ENCODE data around the gene PALS2. TPM values are rescaled to one million over a fixed set of nuclear protein-coding genes. Genes with fewer than 3 reads are reported as not detected.

PALS2 gene
- polyA plus RNA-seq, 1 donor from 2014 or later, result 3.8 TPM

GRCh38 chr7:24617957-24618616 lies 44.8 kb downstream of the PALS2 start:
- Histone ChIP-seq H3K9me2 (ENCODE audit: insufficient read depth, low read length) (no peaks in the 10 kb centered on the region), H3K79me2 (replicated peaks; ENCODE audit: insufficient read depth, low read length) (no peaks in the 10 kb centered on the region), H3K27me3 (ENCODE audit: insufficient read depth, low read depth, low read length) (no peaks in the 10 kb centered on the region), H4K20me1 (ENCODE audit: insufficient read depth) (no peaks in the 10 kb centered on the region), H3K4me2 (ENCODE audit: low read length) (no peak overlapping the region), H2AFZ (ENCODE audit: low read depth, low read length) (no peak overlapping the region), H3K9ac (ENCODE audit: low read length) (no peak overlapping the region), H3K4me3 (ENCODE audit: low read length) (no peak overlapping the region), H3K9me3 (ENCODE audit: low read length) (no peaks in the 10 kb centered on the region), H3K27ac (ENCODE audit: low read length) (no peak overlapping the region), H3F3A (ENCODE audit: insufficient read depth, low read length, poor library complexity, severe bottlenecking) (no peaks in the 10 kb centered on the region), H3K36me3 (ENCODE audit: insufficient read depth, low read length) (no peaks in the 10 kb centered on the region)
- TF ChIP-seq TAF1 (IDR thresholded peaks at IDR 0.05; ENCODE audit: low read depth) (no peak), SMC3 (conservative IDR thresholded peaks at IDR 0.05; ENCODE audit: poor library complexity) (no peak), EZH2 (IDR thresholded peaks at IDR 0.05; ENCODE audit: borderline replicate concordance, insufficient read depth, low read length, poor library complexity, severe bottlenecking) (no peak), CTCF (IDR thresholded peaks at IDR 0.05; ENCODE audit: poor library complexity, severe bottlenecking) (no peak), POLR2AphosphoS5 (IDR thresholded peaks at IDR 0.05) (no peak), EP300 (conservative IDR thresholded peaks at IDR 0.05; ENCODE audit: poor library complexity, severe bottlenecking) (no peak)
- TF ChIP-seq, protein P1, sequence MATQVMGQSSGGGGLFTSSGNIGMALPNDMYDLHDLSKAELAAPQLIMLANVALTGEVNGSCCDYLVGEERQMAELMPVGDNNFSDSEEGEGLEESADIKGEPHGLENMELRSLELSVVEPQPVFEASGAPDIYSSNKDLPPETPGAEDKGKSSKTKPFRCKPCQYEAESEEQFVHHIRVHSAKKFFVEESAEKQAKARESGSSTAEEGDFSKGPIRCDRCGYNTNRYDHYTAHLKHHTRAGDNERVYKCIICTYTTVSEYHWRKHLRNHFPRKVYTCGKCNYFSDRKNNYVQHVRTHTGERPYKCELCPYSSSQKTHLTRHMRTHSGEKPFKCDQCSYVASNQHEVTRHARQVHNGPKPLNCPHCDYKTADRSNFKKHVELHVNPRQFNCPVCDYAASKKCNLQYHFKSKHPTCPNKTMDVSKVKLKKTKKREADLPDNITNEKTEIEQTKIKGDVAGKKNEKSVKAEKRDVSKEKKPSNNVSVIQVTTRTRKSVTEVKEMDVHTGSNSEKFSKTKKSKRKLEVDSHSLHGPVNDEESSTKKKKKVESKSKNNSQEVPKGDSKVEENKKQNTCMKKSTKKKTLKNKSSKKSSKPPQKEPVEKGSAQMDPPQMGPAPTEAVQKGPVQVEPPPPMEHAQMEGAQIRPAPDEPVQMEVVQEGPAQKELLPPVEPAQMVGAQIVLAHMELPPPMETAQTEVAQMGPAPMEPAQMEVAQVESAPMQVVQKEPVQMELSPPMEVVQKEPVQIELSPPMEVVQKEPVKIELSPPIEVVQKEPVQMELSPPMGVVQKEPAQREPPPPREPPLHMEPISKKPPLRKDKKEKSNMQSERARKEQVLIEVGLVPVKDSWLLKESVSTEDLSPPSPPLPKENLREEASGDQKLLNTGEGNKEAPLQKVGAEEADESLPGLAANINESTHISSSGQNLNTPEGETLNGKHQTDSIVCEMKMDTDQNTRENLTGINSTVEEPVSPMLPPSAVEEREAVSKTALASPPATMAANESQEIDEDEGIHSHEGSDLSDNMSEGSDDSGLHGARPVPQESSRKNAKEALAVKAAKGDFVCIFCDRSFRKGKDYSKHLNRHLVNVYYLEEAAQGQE (IDR thresholded peaks at IDR 0.05; ENCODE audit: borderline replicate concordance), result no peak

DNA sequence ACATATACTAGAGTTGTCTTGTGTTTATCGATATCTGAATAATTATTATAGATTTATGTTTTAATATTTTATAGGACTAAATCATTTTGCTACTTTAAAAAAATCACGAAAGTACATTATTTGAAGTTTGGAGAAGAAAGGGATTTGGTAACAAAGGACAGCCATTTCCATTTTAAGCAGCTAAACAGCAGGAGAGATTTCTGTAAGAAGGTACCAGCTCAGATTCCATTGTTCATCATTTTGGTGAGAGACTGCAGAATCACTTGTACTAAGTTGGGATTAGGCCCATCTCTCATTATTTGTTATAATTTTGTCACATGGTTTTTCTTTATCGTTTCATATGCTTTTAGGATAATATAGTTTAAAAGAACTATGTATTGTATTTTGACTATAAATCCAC lies 46.7 kb downstream of the PALS2 start:
- TF ChIP-seq TAF1 (IDR thresholded peaks at IDR 0.05; ENCODE audit: low read depth), result no peak
- H3K9me2 ChIP-seq (ENCODE audit: insufficient read depth, low read length), result no peaks in the 10 kb centered on the region
- H3F3A ChIP-seq (ENCODE audit: insufficient read depth, low read length, poor library complexity, severe bottlenecking), result no peaks in the 10 kb centered on the region
- H3K27me3 ChIP-seq (ENCODE audit: insufficient read depth, low read depth, low read length), result no peaks in the 10 kb centered on the region
- H3K9ac ChIP-seq (ENCODE audit: low read length), result no peak overlapping the region
- H3K27ac ChIP-seq (ENCODE audit: low read length), result no peak overlapping the region
- no peak overlapping the region for H3K4me2 ChIP-seq (ENCODE audit: low read length)
- no peak overlapping the region for H2AFZ ChIP-seq (ENCODE audit: low read depth, low read length)
- H4K20me1 ChIP-seq (ENCODE audit: insufficient read depth), result no peaks in the 10 kb centered on the region
- H3K79me2 ChIP-seq (replicated peaks; ENCODE audit: insufficient read depth, low read length), result no peaks in the 10 kb centered on the region
- no peaks in the 10 kb centered on the region for H3K9me3 ChIP-seq (ENCODE audit: low read length)
- no peak overlapping the region for H3K4me3 ChIP-seq (ENCODE audit: low read length)
- H3K36me3 ChIP-seq (ENCODE audit: insufficient read depth, low read length), result no peaks in the 10 kb centered on the region

DNA sequence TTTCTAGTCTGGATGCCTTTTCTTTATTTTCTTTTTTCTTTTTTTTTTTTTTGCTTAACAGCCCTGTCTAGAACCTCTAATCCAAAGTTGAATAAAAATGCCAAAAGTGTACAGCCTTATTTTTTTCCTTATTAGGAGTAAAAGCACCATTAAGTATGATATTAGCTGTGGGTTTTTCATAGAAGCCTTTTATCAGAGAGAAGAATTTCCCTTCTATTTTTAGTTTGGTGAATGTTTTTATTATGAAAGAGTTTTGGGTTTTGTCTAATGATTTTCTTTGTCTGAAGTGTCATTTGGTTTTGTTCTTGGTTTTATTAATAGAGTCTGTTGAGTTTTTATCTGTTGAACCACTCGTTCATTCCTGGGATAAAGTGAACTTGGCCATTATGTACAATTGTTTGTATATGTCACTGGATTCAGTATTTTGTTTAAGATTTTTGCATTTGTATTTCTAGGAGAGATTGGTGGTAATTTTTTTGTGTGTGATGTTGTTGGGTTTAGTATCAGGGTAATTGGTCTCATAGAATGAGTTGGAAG lies 49.5 kb downstream of the PALS2 start:
- TF ChIP-seq TAF1 (IDR thresholded peaks at IDR 0.05; ENCODE audit: low read depth) (no peak), EZH2 (IDR thresholded peaks at IDR 0.05; ENCODE audit: borderline replicate concordance, insufficient read depth, low read length, poor library complexity, severe bottlenecking) (no peak), CTCF (IDR thresholded peaks at IDR 0.05; ENCODE audit: poor library complexity, severe bottlenecking) (no peak), MXI1 (conservative IDR thresholded peaks at IDR 0.05; ENCODE audit: poor library complexity, severe bottlenecking) (no peak), SMC3 (conservative IDR thresholded peaks at IDR 0.05; ENCODE audit: poor library complexity) (no peak), RAD21 (conservative IDR thresholded peaks at IDR 0.05) (no peak), EP300 (conservative IDR thresholded peaks at IDR 0.05; ENCODE audit: poor library complexity, severe bottlenecking) (no peak), POLR2AphosphoS5 (IDR thresholded peaks at IDR 0.05) (no peak)
- TF ChIP-seq, protein P1 (IDR thresholded peaks at IDR 0.05; ENCODE audit: borderline replicate concordance), result no peak
- Histone ChIP-seq H3K9ac (ENCODE audit: low read length) (no peak overlapping the region), H3K36me3 (ENCODE audit: insufficient read depth, low read length) (no peaks in the 10 kb centered on the region), H3K27ac (ENCODE audit: low read length) (no peak overlapping the region), H4K20me1 (ENCODE audit: insufficient read depth) (no peaks in the 10 kb centered on the region), H2AFZ (ENCODE audit: low read depth, low read length) (no peak overlapping the region), H3F3A (ENCODE audit: insufficient read depth, low read length, poor library complexity, severe bottlenecking) (no peaks in the 10 kb centered on the region), H3K9me2 (ENCODE audit: insufficient read depth, low read length) (no peaks in the 10 kb centered on the region), H3K4me2 (ENCODE audit: low read length) (no peak overlapping the region), H3K27me3 (ENCODE audit: insufficient read depth, low read depth, low read length) (no peaks in the 10 kb centered on the region), H3K4me3 (ENCODE audit: low read length) (no peak overlapping the region), H3K79me2 (replicated peaks; ENCODE audit: insufficient read depth, low read length) (no peaks in the 10 kb centered on the region), H3K9me3 (ENCODE audit: low read length) (no peaks in the 10 kb centered on the region)
